B cell (primary cell): ENCODE data around the gene ASB8. TPM values are rescaled to one million over a fixed set of nuclear protein-coding genes. Genes with fewer than 3 reads are reported as not detected.

Source experiments
- ATAC-seq: fragments of 200-7000 bp; cut with Tn5 transposase; one replicate; pipeline ENCODE4 v1.10.0; 2021; ENCODE audit warnings: low read depth, mild to moderate bottlenecking, moderate number of reproducible peaks, moderate library complexity
- CTCF ChIA-PET: fragments of 350-600 bp; sonication (Branson Sonifier 250); formaldehyde crosslinking; loops from one replicate; lab custom pipeline; 2021; ENCODE audit warnings: antibody characterized with exemption, inconsistent platforms; lab: Charles Lee
- POLR2A ChIA-PET: fragments of 350-600 bp; sonication (Branson Sonifier 250); formaldehyde crosslinking; loops from one replicate; lab custom pipeline; 2021; ENCODE audit warnings: antibody characterized with exemption; lab: Charles Lee
- DNase-seq: peaks from one replicate; pipeline ENCODE4 v3.0.0; 2013
- H2AFZ ChIP-seq: 2 replicates; pipeline ENCODE4 v1.6.1; 2012; ENCODE audit warnings: mild to moderate bottlenecking, low read depth, low read length; ENCODE audit not compliant: insufficient read depth, poor library complexity, severe bottlenecking
- H3K27ac ChIP-seq, 2 donors: 1 replicate in 1 of 2; 2 replicates in 1 of 2; pipeline ENCODE4 v1.5.1; 2012 to 2013; ENCODE audit warnings: low read length in 2 of 2, mild to moderate bottlenecking in 2 of 2, moderate library complexity in 1 of 2
- H3K27me3 ChIP-seq, 4 experiments: fragments of 200-600 bp in 1 of 4; sonication (generic) in 1 of 4; replicated peaks in 1 of 4; 1 replicate in 2 of 4; 2 replicates in 2 of 4; pipeline versions ENCODE4 v1.6.1 to v1.7.0; 2013 to 2016; ENCODE audit warnings: low read length in 3 of 4, mild to moderate bottlenecking in 2 of 4, mixed read lengths in 1 of 4, moderate library complexity in 1 of 4; ENCODE audit not compliant: insufficient read depth in 4 of 4, control insufficient read depth in 3 of 4; ENCODE audit errors: control extremely low read depth in 1 of 4
- H3K36me3 ChIP-seq, 2 experiments: replicated peaks in 1 of 2; 1 replicate in 1 of 2; 2 replicates in 1 of 2; pipeline versions ENCODE4 v1.6.1 to v1.7.1; 2013; ENCODE audit warnings: low read length in 1 of 2; ENCODE audit not compliant: insufficient read depth in 2 of 2, control insufficient read depth in 1 of 2; ENCODE audit errors: control extremely low read depth in 1 of 2, extremely low read depth in 1 of 2
- H3K4me1 ChIP-seq, 2 donors: fragments of 200-600 bp in 1 of 2; sonication (generic) in 1 of 2; 1 replicate in 1 of 2; 2 replicates in 1 of 2; pipeline versions ENCODE4 v1.5.1 to v1.6.1; 2013 to 2017; ENCODE audit warnings: low read length in 2 of 2; ENCODE audit not compliant: control insufficient read depth in 2 of 2, insufficient read depth in 2 of 2
- H3K4me2 ChIP-seq: replicated peaks from 2 replicates; pipeline ENCODE3; 2012; ENCODE audit warnings: mild to moderate bottlenecking, low read depth, low read length; ENCODE audit not compliant: poor library complexity, severe bottlenecking
- H3K4me3 ChIP-seq, 5 experiments: fragments of 200-600 bp in 1 of 5; sonication (generic) in 1 of 5; 1 replicate in 3 of 5; 2 replicates in 2 of 5; pipeline versions ENCODE4 v1.5.1 to v1.7.0; 2011 to 2016; ENCODE audit warnings: low read length in 4 of 5, mild to moderate bottlenecking in 4 of 5, low read depth in 2 of 5, control low read depth in 1 of 5, moderate library complexity in 1 of 5; ENCODE audit not compliant: insufficient read depth in 1 of 5; ENCODE audit errors: control extremely low read depth in 1 of 5, extremely low read depth in 1 of 5
- H3K79me2 ChIP-seq: fragments of 200-600 bp; sonication (generic); one replicate; pipeline ENCODE4 v1.6.0; 2016; ENCODE audit warnings: low read length; ENCODE audit not compliant: control insufficient read depth, insufficient read depth
- H3K9ac ChIP-seq: fragments of 200-600 bp; sonication (generic); 2 replicates; pipeline ENCODE4 v1.6.1; 2017; ENCODE audit warnings: mild to moderate bottlenecking, low read length, moderate library complexity
- H3K9me3 ChIP-seq, 3 donors: one replicate each; pipeline versions ENCODE4 v1.6.1 to v1.7.1; 2013; ENCODE audit warnings: low read length in 2 of 3; ENCODE audit not compliant: control insufficient read depth in 2 of 3, insufficient read depth in 1 of 3; ENCODE audit errors: control extremely low read depth in 1 of 3
- H4K20me1 ChIP-seq: 2 replicates; pipeline ENCODE4 v1.6.0; 2012; ENCODE audit warnings: mild to moderate bottlenecking, low read length; ENCODE audit not compliant: insufficient read depth, control insufficient read depth, poor library complexity, severe bottlenecking
- H3K27ac Mint-ChIP-seq: one replicate; pipeline ENCODE4 v1.8.0; 2021; ENCODE audit warnings: mixed read lengths
- H3K27me3 Mint-ChIP-seq: one replicate; pipeline ENCODE4 v1.8.0; 2021; ENCODE audit warnings: mixed read lengths
- H3K4me1 Mint-ChIP-seq: one replicate; pipeline ENCODE4 v1.8.0; 2021; ENCODE audit warnings: mixed read lengths
- H3K4me3 Mint-ChIP-seq: one replicate; pipeline ENCODE4 v1.8.0; 2021; ENCODE audit warnings: mixed read lengths
- H3K9me3 Mint-ChIP-seq: one replicate; pipeline ENCODE4 v1.8.0; 2022; ENCODE audit warnings: mixed read lengths; ENCODE audit not compliant: insufficient read depth
- CTCF ChIP-seq: fragments of 200-600 bp; IDR thresholded peaks from one replicate; pipeline ENCODE4 v1.8.0; 2022; ENCODE audit warnings: antibody characterized with exemption, mild to moderate bottlenecking
- EZH2 ChIP-seq: IDR thresholded peaks from 2 replicates; pipeline ENCODE4 v1.6.1; 2012; ENCODE audit warnings: borderline replicate concordance, low read depth, mild to moderate bottlenecking, moderate library complexity, low read length; ENCODE audit not compliant: insufficient read depth, poor library complexity, severe bottlenecking
- WGBS: methylation state at CpG from one replicate; pipeline ENCODE4 v1.1.5; 2013; ENCODE audit warnings: missing lambda C conversion rate; ENCODE audit not compliant: insufficient coverage; 5-methylcytosine and 5-hydroxymethylcytosine counted together
- intact Hi-C: fragments of 100-400 bp; cut with micrococcal nuclease; formaldehyde crosslinking; loops from one replicate; pipeline ENCODE4 v1.10.0; 2022
- polyA plus RNA-seq: library from polyadenylated mRNA; depleted of rRNA; stranded (reverse); fragments of >200 nt; gene quantifications from 2 replicates; pipeline ENCODE4 v1.2.3, GENCODE V29; 2012
- total RNA-seq, 2 donors: library from RNA; stranded (reverse); fragments of 120-200 nt in 1 of 2; gene quantifications; 1 replicate in 1 of 2; 2 replicates in 1 of 2; pipeline versions ENCODE4 v1.2.3 to v1.2.4, GENCODE V29; 2013 to 2022

ASB8 gene
- total and polyA plus RNA-seq, 2 donors (not counting 1 experiment from before 2014, with no cell fraction given), result 22.7 to 54.8 TPM

GRCh38 chr12:48180424-48180823, 23.1 kb upstream of the ASB8 start:
- no peak overlapping the region for H3K4me2 ChIP-seq
- 100% methylated on average over 1 of the region's 1 CpG for WGBS
- no peak overlapping the region for H2AFZ ChIP-seq
- peak; percentile 23 for TF ChIP-seq CTCF
- no peak for TF ChIP-seq EZH2
- peaks cover 0 to 4% (median 0%) of the 10 kb centered on the region in 3 donors for H3K9me3 ChIP-seq
- H3K27ac Mint-ChIP-seq, result no peak overlapping the region
- H3K9ac ChIP-seq, result no peak overlapping the region
- H3K27me3 ChIP-seq, result peaks cover 0 to 38% (median 22%) of the 10 kb centered on the region in 4 experiments
- H3K4me3 ChIP-seq, result no peak overlapping the region
- ATAC-seq (no peak), DNase-seq (no peak)
- CTCF ChIA-PET, result interaction anchor here (1.5 to 2.9 kb wide), 3 partner anchors 9 to 18 kb away, joined by 7 to 13 read pairs (median 9); no protein-coding TSS in a partner anchor
- POLR2A ChIA-PET, result no interaction called here
- H3K9me3 Mint-ChIP-seq, result no peaks in the 10 kb centered on the region
- intact Hi-C loops, result loop anchor here (5.0 to 10.0 kb wide), 2 partner anchors 172 to 476 kb away; partner anchors contain the start of genes RPAP3 and ZNF641
- H4K20me1 ChIP-seq, result no peaks in the 10 kb centered on the region
- peaks cover 25% of the 10 kb centered on the region for H3K4me1 Mint-ChIP-seq
- H3K27ac ChIP-seq, result no peak overlapping the region
- no peaks in the 10 kb centered on the region for H3K79me2 ChIP-seq
- no peaks in the 10 kb centered on the region for H3K36me3 ChIP-seq
- H3K4me3 Mint-ChIP-seq, result no peak overlapping the region
- H3K27me3 Mint-ChIP-seq, result peaks cover 63% of the 10 kb centered on the region
- peaks cover 24 to 26% of the 10 kb centered on the region in 2 donors for H3K4me1 ChIP-seq

GRCh38 chr12:48179466-48179865, 22.2 kb upstream of the ASB8 start:
- H3K9me3 Mint-ChIP-seq, result no peaks in the 10 kb centered on the region
- Histone ChIP-seq H3K9ac (no peak overlapping the region), H3K9me3 (peaks cover 0 to 1% (median 0%) of the 10 kb centered on the region in 3 donors), H3K27me3 (peaks cover 0 to 34% (median 20%) of the 10 kb centered on the region in 4 experiments), H3K79me2 (no peaks in the 10 kb centered on the region), H3K36me3 (no peaks in the 10 kb centered on the region), H3K4me2 (no peak overlapping the region), H3K4me1 (peaks cover 15 to 17% of the 10 kb centered on the region in 2 donors), H2AFZ (no peak overlapping the region), H3K27ac (no peak overlapping the region), H3K4me3 (no peak overlapping the region), H4K20me1 (no peaks in the 10 kb centered on the region)
- ChIA-PET POLR2A (no interaction called here), CTCF (interaction anchor here (1.5 to 2.9 kb wide), 3 partner anchors 10 to 19 kb away, joined by 7 to 13 read pairs (median 9); no protein-coding TSS in a partner anchor)
- peaks cover 60% of the 10 kb centered on the region for H3K27me3 Mint-ChIP-seq
- peaks cover 16% of the 10 kb centered on the region for H3K4me1 Mint-ChIP-seq
- intact Hi-C loops, result no loop called here
- DNase-seq, result no peak
- no peak overlapping the region for H3K4me3 Mint-ChIP-seq
- no peak for ATAC-seq
- no peak overlapping the region for H3K27ac Mint-ChIP-seq
- no peak for TF ChIP-seq EZH2
- TF ChIP-seq CTCF, result no peak
- WGBS, result no CpG with 5 or more reads among the region's 1 CpG
